ENCODE measurements around the gene NAA10.

DNA sequence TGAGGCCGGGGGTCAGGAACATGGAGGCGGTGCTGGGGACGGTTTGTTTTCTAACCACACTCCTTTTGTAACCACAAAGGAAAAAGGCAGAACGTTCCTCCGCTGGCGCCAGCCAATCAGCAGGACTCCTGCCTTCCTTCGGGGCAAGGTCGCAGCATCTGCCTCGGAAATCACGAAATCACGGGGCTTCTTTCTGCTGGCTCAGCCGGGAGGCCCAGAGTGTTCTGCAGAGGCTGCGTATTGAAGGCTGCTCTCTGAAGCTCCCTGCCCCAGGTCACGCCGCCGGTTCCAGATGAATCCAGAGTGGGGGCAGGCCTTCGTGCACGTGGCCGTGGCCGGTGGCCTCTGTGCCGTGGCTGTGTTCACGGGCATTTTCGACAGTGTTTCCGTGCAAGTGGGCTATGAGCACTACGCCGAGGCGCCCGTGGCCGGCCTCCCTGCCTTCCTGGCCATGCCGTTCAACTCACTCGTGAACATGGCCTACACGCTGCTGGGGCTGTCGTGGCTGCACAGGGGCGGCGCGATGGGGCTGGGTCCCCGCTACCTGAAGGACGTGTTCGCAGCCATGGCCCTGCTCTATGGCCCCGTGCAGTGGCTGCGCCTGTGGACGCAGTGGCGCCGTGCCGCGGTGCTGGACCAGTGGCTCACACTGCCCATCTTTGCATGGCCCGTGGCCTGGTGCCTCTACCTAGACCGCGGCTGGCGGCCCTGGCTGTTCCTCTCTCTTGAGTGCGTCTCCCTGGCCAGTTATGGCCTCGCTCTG, 47.1 kb upstream of the NAA10 start:
- TF ChIP-seq, protein P1, sequence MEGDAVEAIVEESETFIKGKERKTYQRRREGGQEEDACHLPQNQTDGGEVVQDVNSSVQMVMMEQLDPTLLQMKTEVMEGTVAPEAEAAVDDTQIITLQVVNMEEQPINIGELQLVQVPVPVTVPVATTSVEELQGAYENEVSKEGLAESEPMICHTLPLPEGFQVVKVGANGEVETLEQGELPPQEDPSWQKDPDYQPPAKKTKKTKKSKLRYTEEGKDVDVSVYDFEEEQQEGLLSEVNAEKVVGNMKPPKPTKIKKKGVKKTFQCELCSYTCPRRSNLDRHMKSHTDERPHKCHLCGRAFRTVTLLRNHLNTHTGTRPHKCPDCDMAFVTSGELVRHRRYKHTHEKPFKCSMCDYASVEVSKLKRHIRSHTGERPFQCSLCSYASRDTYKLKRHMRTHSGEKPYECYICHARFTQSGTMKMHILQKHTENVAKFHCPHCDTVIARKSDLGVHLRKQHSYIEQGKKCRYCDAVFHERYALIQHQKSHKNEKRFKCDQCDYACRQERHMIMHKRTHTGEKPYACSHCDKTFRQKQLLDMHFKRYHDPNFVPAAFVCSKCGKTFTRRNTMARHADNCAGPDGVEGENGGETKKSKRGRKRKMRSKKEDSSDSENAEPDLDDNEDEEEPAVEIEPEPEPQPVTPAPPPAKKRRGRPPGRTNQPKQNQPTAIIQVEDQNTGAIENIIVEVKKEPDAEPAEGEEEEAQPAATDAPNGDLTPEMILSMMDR (IDR thresholded peaks at IDR 0.05) = no peak
- no peak for TF ChIP-seq POLR2A (IDR thresholded peaks at IDR 0.05)

Measured in body of pancreas (tissue), 4 donors.